KMS-11 (cell line): ENCODE data around the gene MFN2.

ENCODE experiments used
- H2AFZ ChIP-seq: fragments of 200-600 bp; sonication (generic); 2 replicates; pipeline ENCODE4 v1.6.1; 2016; ENCODE audit warnings: antibody characterized with exemption, mixed run types, low read depth
- H3K27ac ChIP-seq: fragments of 200-600 bp; sonication (generic); 2 replicates; pipeline ENCODE4 v1.6.1; 2016; ENCODE audit warnings: mild to moderate bottlenecking, mixed run types
- H3K27me3 ChIP-seq: fragments of 200-600 bp; sonication (generic); 2 replicates; pipeline ENCODE4 v1.6.1; 2017; ENCODE audit warnings: mild to moderate bottlenecking, low read depth, mixed run types, moderate library complexity; ENCODE audit not compliant: insufficient read depth
- H3K36me3 ChIP-seq: fragments of 200-600 bp; sonication (generic); 2 replicates; pipeline ENCODE4 v1.6.1; 2017; ENCODE audit warnings: mild to moderate bottlenecking, mixed run types; ENCODE audit not compliant: insufficient read depth
- H3K4me1 ChIP-seq: fragments of 200-600 bp; sonication (generic); 2 replicates; pipeline ENCODE4 v1.6.1; 2016; ENCODE audit warnings: mild to moderate bottlenecking, low read depth, mixed run types; ENCODE audit not compliant: poor library complexity, severe bottlenecking
- H3K4me2 ChIP-seq: fragments of 200-600 bp; sonication (generic); 2 replicates; pipeline ENCODE4 v1.7.0; 2016; ENCODE audit warnings: mild to moderate bottlenecking, mixed run types
- H3K4me3 ChIP-seq: fragments of 200-600 bp; sonication (generic); IDR thresholded peaks from 2 replicates; pipeline ENCODE4 v1.6.1; 2017; ENCODE audit warnings: low read depth, low read length, mixed read lengths; ENCODE audit not compliant: insufficient read depth
- H3K79me2 ChIP-seq: fragments of 200-600 bp; sonication (generic); 2 replicates; pipeline ENCODE4 v1.6.1; 2016; ENCODE audit warnings: low read depth, mixed run types; ENCODE audit not compliant: insufficient read depth
- H3K9ac ChIP-seq: fragments of 200-600 bp; sonication (generic); 2 replicates; pipeline ENCODE4 v1.6.1; 2016; ENCODE audit warnings: mild to moderate bottlenecking, mixed run types
- H4K20me1 ChIP-seq: fragments of 200-600 bp; sonication (generic); 2 replicates; pipeline ENCODE4 v1.6.1; 2016; ENCODE audit warnings: mild to moderate bottlenecking, mixed run types; ENCODE audit not compliant: insufficient read depth
- TF ChIP-seq, protein P1 (sequence below): fragments of 200-600 bp; sonication (generic); conservative IDR thresholded peaks from 2 replicates; pipeline ENCODE4 v1.6.1; 2017; ENCODE audit warnings: low read depth, mild to moderate bottlenecking, antibody characterized with exemption, low read length, moderate library complexity, mixed read lengths

Gene MFN2

DNA sequence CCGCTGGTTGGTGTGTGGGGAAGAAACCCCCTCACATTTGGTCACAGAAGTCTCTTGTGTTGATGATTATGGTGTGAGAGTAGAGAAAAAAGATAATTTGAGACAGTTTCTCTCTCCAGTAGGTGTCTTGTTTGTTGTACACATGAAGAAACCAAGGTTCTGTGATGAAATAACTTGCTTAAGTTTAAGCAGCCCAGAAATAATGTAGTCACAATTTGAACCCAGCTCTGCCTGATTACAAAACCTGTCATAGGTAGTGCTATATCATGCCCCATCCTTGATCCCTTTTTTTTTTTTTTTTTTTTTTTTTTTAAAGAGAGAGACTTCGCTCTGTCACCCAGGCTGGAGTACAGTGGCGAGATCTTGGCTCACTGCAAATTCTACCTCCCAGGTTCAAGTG lies 4.9 kb downstream of the MFN2 start:
- TF ChIP-seq, protein P1, sequence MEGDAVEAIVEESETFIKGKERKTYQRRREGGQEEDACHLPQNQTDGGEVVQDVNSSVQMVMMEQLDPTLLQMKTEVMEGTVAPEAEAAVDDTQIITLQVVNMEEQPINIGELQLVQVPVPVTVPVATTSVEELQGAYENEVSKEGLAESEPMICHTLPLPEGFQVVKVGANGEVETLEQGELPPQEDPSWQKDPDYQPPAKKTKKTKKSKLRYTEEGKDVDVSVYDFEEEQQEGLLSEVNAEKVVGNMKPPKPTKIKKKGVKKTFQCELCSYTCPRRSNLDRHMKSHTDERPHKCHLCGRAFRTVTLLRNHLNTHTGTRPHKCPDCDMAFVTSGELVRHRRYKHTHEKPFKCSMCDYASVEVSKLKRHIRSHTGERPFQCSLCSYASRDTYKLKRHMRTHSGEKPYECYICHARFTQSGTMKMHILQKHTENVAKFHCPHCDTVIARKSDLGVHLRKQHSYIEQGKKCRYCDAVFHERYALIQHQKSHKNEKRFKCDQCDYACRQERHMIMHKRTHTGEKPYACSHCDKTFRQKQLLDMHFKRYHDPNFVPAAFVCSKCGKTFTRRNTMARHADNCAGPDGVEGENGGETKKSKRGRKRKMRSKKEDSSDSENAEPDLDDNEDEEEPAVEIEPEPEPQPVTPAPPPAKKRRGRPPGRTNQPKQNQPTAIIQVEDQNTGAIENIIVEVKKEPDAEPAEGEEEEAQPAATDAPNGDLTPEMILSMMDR, result no peak
- no peak overlapping the region for H3K4me2 ChIP-seq
- no peak overlapping the region for H3K27ac ChIP-seq
- peaks cover 11% of the 10 kb centered on the region for H3K4me1 ChIP-seq
- peaks cover 51% of the 10 kb centered on the region for H3K79me2 ChIP-seq
- no peak overlapping the region for H3K4me3 ChIP-seq
- no peak overlapping the region for H2AFZ ChIP-seq
- no peaks in the 10 kb centered on the region for H3K27me3 ChIP-seq
- H3K9ac ChIP-seq, result no peak overlapping the region
- no peaks in the 10 kb centered on the region for H4K20me1 ChIP-seq
- no peaks in the 10 kb centered on the region for H3K36me3 ChIP-seq

DNA sequence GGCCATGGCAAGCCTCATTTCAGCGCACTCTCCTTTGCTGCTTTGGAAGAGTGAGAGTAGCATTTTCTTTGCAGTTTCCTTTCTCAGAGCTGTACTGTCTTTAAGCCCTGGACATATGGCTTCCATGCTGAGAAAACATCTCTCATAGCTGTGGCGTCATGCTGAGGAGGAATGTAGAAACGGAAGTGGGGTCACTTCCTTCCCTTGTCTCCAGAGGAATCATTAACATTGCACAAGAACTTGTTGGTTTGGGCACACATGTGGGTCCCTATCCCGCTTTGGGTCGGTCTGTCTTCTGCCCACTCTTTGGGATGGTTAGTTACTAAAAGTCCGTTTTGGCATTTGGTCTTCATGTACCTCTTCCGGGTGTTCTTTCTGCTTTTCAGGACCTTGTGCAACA lies 5.6 kb downstream of the MFN2 start:
- no peak overlapping the region for H3K4me2 ChIP-seq
- no peak overlapping the region for H2AFZ ChIP-seq
- H3K79me2 ChIP-seq, result peaks cover 46% of the 10 kb centered on the region
- no peak overlapping the region for H3K4me3 ChIP-seq
- no peaks in the 10 kb centered on the region for H4K20me1 ChIP-seq
- H3K36me3 ChIP-seq, result no peaks in the 10 kb centered on the region
- H3K4me1 ChIP-seq, result peaks cover 9% of the 10 kb centered on the region
- no peaks in the 10 kb centered on the region for H3K27me3 ChIP-seq
- H3K27ac ChIP-seq, result no peak overlapping the region
- no peak overlapping the region for H3K9ac ChIP-seq
- TF ChIP-seq, protein P1, result no peak

DNA sequence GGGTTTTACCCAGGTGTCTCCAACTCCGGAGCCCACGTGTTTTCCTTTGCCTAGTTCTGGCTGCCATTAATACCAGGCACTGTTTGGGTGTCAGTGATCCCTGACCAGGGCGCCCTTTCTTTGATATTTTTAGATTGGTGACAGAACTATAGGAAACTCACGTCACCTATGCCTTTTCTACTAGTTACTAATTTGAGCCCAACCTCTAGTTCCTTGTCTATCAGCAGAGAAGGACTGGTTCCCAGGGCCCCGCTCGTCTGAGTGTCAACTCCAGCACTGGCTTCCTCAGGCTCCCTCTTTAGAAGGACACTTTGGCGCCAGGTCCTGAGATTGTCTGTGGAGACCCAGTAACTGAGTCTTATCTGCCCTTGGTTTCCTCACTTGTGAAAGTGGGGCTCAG lies 9.4 kb downstream of the MFN2 start:
- peaks cover 6% of the 10 kb centered on the region; the same call in 1 of the 2 replicates for H3K36me3 ChIP-seq
- TF ChIP-seq, protein P1, result no peak
- no peak overlapping the region for H3K9ac ChIP-seq
- no peak overlapping the region for H3K4me2 ChIP-seq
- no peak overlapping the region for H3K27ac ChIP-seq
- H3K4me3 ChIP-seq, result no peak overlapping the region
- H3K79me2 ChIP-seq, result 0 out of 2 replicates have a peak, but pooled peaks cover 12% of the 10 kb centered on the region
- no peaks in the 10 kb centered on the region for H4K20me1 ChIP-seq
- H3K4me1 ChIP-seq, result no peaks in the 10 kb centered on the region
- H3K27me3 ChIP-seq, result no peaks in the 10 kb centered on the region
- no peak overlapping the region for H2AFZ ChIP-seq

DNA sequence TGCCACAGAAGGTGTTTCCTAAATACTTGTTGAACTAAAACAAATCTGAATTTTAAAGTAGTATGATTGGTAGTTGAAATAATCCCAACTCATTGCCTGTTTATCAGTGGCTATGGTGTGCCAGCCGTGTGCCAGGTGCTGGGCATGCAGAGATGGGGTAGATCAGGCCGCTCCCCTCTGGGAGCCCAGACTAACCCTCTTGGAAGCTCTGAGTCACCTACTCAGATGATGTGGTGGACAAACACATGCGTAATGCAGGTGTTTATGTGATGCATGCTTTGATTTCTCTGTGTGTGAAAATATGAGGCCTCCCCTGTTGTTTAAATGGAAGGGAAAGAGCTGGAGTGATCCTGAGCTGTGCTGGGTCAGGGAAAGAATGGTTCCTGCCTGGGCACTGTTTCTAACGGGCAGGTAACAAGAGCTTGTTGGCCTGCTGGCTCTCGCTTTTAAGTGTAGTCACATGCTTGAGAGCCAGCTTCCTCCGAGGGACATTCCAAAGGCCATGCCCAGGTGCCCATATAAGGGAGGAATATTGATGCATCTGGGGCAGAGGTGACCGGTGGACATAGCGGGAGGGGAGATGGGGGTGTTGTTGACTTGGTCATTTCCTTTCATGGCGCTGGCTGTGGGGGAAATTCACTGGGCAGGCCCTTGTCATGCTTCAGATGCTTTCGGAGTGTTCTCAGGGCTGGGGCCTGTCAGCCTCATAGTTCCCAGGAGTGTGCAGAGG lies 10.2 kb downstream of the MFN2 start:
- no peak overlapping the region for H3K4me3 ChIP-seq
- no peaks in the 10 kb centered on the region for H3K4me1 ChIP-seq
- H2AFZ ChIP-seq, result no peak overlapping the region
- H3K27me3 ChIP-seq, result no peaks in the 10 kb centered on the region
- H3K9ac ChIP-seq, result no peak overlapping the region
- no peaks in the 10 kb centered on the region for H4K20me1 ChIP-seq
- H3K36me3 ChIP-seq, result peaks cover 6% of the 10 kb centered on the region; the same call in 1 of the 2 replicates
- H3K27ac ChIP-seq, result no peak overlapping the region
- H3K79me2 ChIP-seq, result 0 out of 2 replicates have a peak, but pooled peaks cover 6% of the 10 kb centered on the region
- TF ChIP-seq, protein P1, result no peak
- no peak overlapping the region for H3K4me2 ChIP-seq
